GM12878 (cell line): ENCODE data around the gene CRAT. TPM values are rescaled to one million over a fixed set of nuclear protein-coding genes. Genes with fewer than 3 reads are reported as not detected.

Experiments
- ATF2 ChIP-seq: IDR thresholded peaks from 2 replicates; pipeline ENCODE4 v1.6.1; 2012; ENCODE audit warnings: low read length, inconsistent platforms
- CHD1 ChIP-seq: IDR thresholded peaks from 2 replicates; pipeline ENCODE4 v1.6.1; 2012; ENCODE audit warnings: low read depth, low read length, improper control_type of control experiment
- CREB1 ChIP-seq: IDR thresholded peaks from 2 replicates; pipeline ENCODE4 v1.6.1; 2012; ENCODE audit warnings: low read depth, mild to moderate bottlenecking, inconsistent platforms
- CREM ChIP-seq: IDR thresholded peaks from 2 replicates; pipeline ENCODE4 v1.6.1; 2014; ENCODE audit warnings: antibody characterized with exemption, low read depth
- ESRRA ChIP-seq: IDR thresholded peaks from 2 replicates; pipeline ENCODE4 v1.6.1; 2012; ENCODE audit warnings: mild to moderate bottlenecking, low read length, improper control_type of control experiment
- FOXK2 ChIP-seq: fragments of 450-650 bp; IDR thresholded peaks from 2 replicates; pipeline ENCODE4 v1.6.1; 2017; ENCODE audit warnings: mild to moderate bottlenecking, moderate library complexity
- JUND ChIP-seq: IDR thresholded peaks from 2 replicates; pipeline ENCODE4 v1.6.1; 2012; ENCODE audit warnings: low read depth, mild to moderate bottlenecking, low read length, improper control_type of control experiment, moderate library complexity
- KDM1A ChIP-seq: fragments of 200-600 bp; sonication (generic); IDR thresholded peaks from 2 replicates; pipeline ENCODE4 v1.6.1; 2016; ENCODE audit warnings: borderline replicate concordance
- MYC ChIP-seq: IDR thresholded peaks from 2 replicates; pipeline ENCODE4 v1.6.1; 2011; ENCODE audit warnings: mild to moderate bottlenecking, low read length, moderate library complexity, inconsistent platforms; ENCODE audit not compliant: insufficient read depth, insufficient replicate concordance, insufficient read length, severe bottlenecking
- NKRF ChIP-seq: fragments of 450-650 bp; conservative IDR thresholded peaks from 2 replicates; pipeline ENCODE4 v1.6.1; 2017; ENCODE audit warnings: mild to moderate bottlenecking, moderate library complexity
- NR2F1 ChIP-seq: fragments of 450-650 bp; conservative IDR thresholded peaks from 2 replicates; pipeline ENCODE4 v1.6.1; 2017; ENCODE audit warnings: mild to moderate bottlenecking
- RELB ChIP-seq: fragments of 450-650 bp; IDR thresholded peaks from 2 replicates; pipeline ENCODE4 v1.6.1; 2017; ENCODE audit warnings: low read depth, mild to moderate bottlenecking, moderate library complexity
- ZZZ3 ChIP-seq: IDR thresholded peaks from 2 replicates; pipeline ENCODE4 v1.6.1; 2011; ENCODE audit warnings: low read depth; ENCODE audit not compliant: control insufficient read depth, insufficient read length
- polyA plus RNA-seq, 11 experiments: library from polyadenylated mRNA; depleted of rRNA in 4 of 11; unstranded in 6 of 11; stranded (reverse) in 5 of 11; fragments of >200 nt; fragmentation: Nextera tagmentation in 4 of 11; fragmentation: Illumina TruSeq in 1 of 11; extraction: Ambion mirVana in 4 of 11; extraction: Trizol in 1 of 11; gene quantifications; 1 replicate in 1 of 11; 2 replicates in 10 of 11; pipeline versions ENCODE4 v1.2.1 to v1.2.3, GENCODE V29; 2011 to 2016; ENCODE audit warnings: inconsistent platforms in 2 of 11, missing spikeins in 2 of 11, low read depth in 1 of 11
- total RNA-seq, 4 experiments: library from RNA; depleted of rRNA in 3 of 4; stranded (reverse); fragments of >200 nt in 3 of 4; fragmentation: Illumina TruSeq in 1 of 4; extraction: Trizol in 1 of 4; gene quantifications; 2 replicates each; pipeline versions ENCODE4 v1.2.1 to v1.2.3, GENCODE V29; 2013 to 2021
- TF ChIP-seq, protein P1 (sequence below): IDR thresholded peaks from 2 replicates; pipeline ENCODE4 v1.6.1; 2011; ENCODE audit warnings: low read depth, low read length, improper control_type of control experiment, borderline replicate concordance
- TF ChIP-seq, protein P2 (sequence below): fragments of 450-650 bp; IDR thresholded peaks from 2 replicates; pipeline ENCODE4 v1.6.1; 2016; ENCODE audit warnings: mild to moderate bottlenecking
- TF ChIP-seq, protein P3 (sequence below): fragments of 450-650 bp; IDR thresholded peaks from 2 replicates; pipeline ENCODE4 v1.6.1; 2018; ENCODE audit warnings: borderline replicate concordance, mild to moderate bottlenecking; ENCODE audit not compliant: partially characterized antibody

CRAT gene
- total and polyA plus RNA-seq, 10 of the 15 experiments (the other 5 are each of a cell fraction or from before 2014, with no cell fraction given), result 0.10 to 3.4 (median 1.8) TPM

DNA sequence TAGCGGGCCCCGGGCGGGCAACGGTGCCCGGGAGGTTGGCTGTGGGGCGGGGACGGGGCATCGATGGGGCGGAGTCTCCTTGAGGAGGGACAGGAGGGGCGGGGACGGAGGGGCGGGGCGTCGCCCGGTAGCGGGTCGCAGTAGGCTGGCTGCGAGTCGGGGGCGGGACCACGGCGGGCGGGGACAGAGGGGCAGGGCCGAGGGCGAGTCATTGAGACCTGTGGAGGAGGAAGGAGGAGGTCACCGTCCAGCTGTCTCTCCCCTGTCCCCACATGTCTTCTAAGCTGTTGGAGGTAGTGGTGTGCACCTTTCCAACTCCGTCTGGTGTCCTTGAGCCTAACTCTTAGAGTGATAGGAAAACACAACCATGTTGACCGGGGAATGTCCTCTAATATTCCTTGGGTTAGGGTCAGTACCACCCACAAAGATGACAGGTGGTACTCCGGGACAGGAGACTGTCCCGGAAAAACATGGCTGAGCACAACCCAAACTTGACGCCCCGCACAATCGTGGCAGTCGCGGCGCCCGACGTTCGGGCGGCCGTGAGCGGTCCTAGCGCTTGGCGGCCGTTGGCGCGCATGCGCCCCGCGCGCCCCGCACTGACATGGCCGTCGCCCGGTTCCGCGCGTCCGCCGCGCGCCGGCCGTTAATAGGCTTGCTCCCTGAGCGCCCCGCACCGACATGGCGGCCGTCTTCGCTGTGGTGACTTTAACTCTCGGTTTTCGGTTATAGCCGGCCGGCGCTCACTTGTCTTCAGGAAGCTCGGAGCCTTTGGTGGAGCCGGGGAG, at the start of gene CRAT, which contains the start of gene PTPA (continued):
- TF ChIP-seq KDM1A (no peak), NR2F1 (peak; percentile 31), FOXK2 (no peak), ATF2 (no peak), MYC (no peak), CHD1 (no peak), CREM (peak; percentile 48; the same call in 1 of the 2 replicates), JUND (no peak), ZZZ3 (no peak), NKRF (no peak; the same call in 1 of the 2 replicates), RELB (peak; percentile 71), CREB1 (peak; percentile 19), ESRRA (no peak)
- TF ChIP-seq, protein P1, sequence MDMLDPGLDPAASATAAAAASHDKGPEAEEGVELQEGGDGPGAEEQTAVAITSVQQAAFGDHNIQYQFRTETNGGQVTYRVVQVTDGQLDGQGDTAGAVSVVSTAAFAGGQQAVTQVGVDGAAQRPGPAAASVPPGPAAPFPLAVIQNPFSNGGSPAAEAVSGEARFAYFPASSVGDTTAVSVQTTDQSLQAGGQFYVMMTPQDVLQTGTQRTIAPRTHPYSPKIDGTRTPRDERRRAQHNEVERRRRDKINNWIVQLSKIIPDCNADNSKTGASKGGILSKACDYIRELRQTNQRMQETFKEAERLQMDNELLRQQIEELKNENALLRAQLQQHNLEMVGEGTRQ, result no peak
- TF ChIP-seq, protein P2, sequence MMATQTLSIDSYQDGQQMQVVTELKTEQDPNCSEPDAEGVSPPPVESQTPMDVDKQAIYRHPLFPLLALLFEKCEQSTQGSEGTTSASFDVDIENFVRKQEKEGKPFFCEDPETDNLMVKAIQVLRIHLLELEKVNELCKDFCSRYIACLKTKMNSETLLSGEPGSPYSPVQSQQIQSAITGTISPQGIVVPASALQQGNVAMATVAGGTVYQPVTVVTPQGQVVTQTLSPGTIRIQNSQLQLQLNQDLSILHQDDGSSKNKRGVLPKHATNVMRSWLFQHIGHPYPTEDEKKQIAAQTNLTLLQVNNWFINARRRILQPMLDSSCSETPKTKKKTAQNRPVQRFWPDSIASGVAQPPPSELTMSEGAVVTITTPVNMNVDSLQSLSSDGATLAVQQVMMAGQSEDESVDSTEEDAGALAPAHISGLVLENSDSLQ, result peak; percentile 77
- TF ChIP-seq, protein P3, sequence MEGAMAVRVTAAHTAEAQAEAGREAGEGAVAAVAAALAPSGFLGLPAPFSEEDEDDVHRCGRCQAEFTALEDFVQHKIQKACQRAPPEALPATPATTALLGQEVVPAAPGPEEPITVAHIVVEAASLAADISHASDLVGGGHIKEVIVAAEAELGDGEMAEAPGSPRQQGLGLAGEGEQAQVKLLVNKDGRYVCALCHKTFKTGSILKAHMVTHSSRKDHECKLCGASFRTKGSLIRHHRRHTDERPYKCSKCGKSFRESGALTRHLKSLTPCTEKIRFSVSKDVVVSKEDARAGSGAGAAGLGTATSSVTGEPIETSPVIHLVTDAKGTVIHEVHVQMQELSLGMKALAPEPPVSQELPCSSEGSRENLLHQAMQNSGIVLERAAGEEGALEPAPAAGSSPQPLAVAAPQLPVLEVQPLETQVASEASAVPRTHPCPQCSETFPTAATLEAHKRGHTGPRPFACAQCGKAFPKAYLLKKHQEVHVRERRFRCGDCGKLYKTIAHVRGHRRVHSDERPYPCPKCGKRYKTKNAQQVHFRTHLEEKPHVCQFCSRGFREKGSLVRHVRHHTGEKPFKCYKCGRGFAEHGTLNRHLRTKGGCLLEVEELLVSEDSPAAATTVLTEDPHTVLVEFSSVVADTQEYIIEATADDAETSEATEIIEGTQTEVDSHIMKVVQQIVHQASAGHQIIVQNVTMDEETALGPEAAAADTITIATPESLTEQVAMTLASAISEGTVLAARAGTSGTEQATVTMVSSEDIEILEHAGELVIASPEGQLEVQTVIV, result no peak
